ENCODE results near the gene ICAM1. TPM values are rescaled to one million over a fixed set of nuclear protein-coding genes. Genes with fewer than 3 reads are reported as not detected.

The ICAM1 gene
- total RNA-seq, 1 experiment from 2014 or later = 136 TPM

- Histone ChIP-seq H3K9me3 (ENCODE audit: control insufficient read depth, insufficient read depth, low read depth, low read length) (no peaks in the 10 kb centered on the region), H3K36me3 (ENCODE audit: control insufficient read depth, insufficient read depth, low read length) (no peaks in the 10 kb centered on the region), H3K27ac (ENCODE audit: low read length) (no peak overlapping the region), H3K27me3 (ENCODE audit: control insufficient read depth, insufficient read depth, low read length) (no peaks in the 10 kb centered on the region), H3K4me3 (ENCODE audit: low read depth in 2 of 2, low read length in 2 of 2) (no peak overlapping the region), H3K4me1 (ENCODE audit: control insufficient read depth, insufficient read depth, low read length) (no peaks in the 10 kb centered on the region)
- no peak for ATAC-seq
- BruUV-seq (replicated peaks) = no TSS peak
- TF ChIP-seq, protein P1, sequence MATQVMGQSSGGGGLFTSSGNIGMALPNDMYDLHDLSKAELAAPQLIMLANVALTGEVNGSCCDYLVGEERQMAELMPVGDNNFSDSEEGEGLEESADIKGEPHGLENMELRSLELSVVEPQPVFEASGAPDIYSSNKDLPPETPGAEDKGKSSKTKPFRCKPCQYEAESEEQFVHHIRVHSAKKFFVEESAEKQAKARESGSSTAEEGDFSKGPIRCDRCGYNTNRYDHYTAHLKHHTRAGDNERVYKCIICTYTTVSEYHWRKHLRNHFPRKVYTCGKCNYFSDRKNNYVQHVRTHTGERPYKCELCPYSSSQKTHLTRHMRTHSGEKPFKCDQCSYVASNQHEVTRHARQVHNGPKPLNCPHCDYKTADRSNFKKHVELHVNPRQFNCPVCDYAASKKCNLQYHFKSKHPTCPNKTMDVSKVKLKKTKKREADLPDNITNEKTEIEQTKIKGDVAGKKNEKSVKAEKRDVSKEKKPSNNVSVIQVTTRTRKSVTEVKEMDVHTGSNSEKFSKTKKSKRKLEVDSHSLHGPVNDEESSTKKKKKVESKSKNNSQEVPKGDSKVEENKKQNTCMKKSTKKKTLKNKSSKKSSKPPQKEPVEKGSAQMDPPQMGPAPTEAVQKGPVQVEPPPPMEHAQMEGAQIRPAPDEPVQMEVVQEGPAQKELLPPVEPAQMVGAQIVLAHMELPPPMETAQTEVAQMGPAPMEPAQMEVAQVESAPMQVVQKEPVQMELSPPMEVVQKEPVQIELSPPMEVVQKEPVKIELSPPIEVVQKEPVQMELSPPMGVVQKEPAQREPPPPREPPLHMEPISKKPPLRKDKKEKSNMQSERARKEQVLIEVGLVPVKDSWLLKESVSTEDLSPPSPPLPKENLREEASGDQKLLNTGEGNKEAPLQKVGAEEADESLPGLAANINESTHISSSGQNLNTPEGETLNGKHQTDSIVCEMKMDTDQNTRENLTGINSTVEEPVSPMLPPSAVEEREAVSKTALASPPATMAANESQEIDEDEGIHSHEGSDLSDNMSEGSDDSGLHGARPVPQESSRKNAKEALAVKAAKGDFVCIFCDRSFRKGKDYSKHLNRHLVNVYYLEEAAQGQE (IDR thresholded peaks at IDR 0.05; ENCODE audit: insufficient read depth in 1 of 2, low read depth in 2 of 2, low read length in 1 of 2) = no peak
- TF ChIP-seq POLR2AphosphoS5 (IDR thresholded peaks at IDR 0.05; ENCODE audit: low read depth, low read length) = no peak
- no peak for TF ChIP-seq SIN3A (IDR thresholded peaks at IDR 0.05; ENCODE audit: borderline replicate concordance, insufficient read depth, low read depth, low read length)
- no peak for TF ChIP-seq TCF7L2 (IDR thresholded peaks at IDR 0.05; ENCODE audit: low read depth, low read length)
- TF ChIP-seq, protein P2, sequence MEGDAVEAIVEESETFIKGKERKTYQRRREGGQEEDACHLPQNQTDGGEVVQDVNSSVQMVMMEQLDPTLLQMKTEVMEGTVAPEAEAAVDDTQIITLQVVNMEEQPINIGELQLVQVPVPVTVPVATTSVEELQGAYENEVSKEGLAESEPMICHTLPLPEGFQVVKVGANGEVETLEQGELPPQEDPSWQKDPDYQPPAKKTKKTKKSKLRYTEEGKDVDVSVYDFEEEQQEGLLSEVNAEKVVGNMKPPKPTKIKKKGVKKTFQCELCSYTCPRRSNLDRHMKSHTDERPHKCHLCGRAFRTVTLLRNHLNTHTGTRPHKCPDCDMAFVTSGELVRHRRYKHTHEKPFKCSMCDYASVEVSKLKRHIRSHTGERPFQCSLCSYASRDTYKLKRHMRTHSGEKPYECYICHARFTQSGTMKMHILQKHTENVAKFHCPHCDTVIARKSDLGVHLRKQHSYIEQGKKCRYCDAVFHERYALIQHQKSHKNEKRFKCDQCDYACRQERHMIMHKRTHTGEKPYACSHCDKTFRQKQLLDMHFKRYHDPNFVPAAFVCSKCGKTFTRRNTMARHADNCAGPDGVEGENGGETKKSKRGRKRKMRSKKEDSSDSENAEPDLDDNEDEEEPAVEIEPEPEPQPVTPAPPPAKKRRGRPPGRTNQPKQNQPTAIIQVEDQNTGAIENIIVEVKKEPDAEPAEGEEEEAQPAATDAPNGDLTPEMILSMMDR (IDR thresholded peaks at IDR 0.05) = no peak
- ChIA-PET POLR2A (no interaction called here), CTCF (no interaction called here)
- in situ Hi-C loops (cut with HindIII; ENCODE audit: low pct_unique_long_range_greater_than_20kb, low sequenced_read_pairs) (no loop called here), intact Hi-C loops (cut with micrococcal nuclease; ENCODE audit: unreplicated experiment) (no loop called here)
- no peak for DNase-seq (ENCODE audit: low read depth, low spot score)
Observed at GRCh38 chr19:10295847-10296591, 25.1 kb downstream of the ICAM1 start.

GRCh38 chr19:10299545-10300458 is 28.9 kb downstream of the ICAM1 start:
- intact Hi-C loops (cut with micrococcal nuclease; ENCODE audit: unreplicated experiment) = no loop called here
- H3K36me3 ChIP-seq (ENCODE audit: control insufficient read depth, insufficient read depth, low read length) = no peaks in the 10 kb centered on the region
- in situ Hi-C loops (cut with HindIII; ENCODE audit: low pct_unique_long_range_greater_than_20kb, low sequenced_read_pairs) = no loop called here
- no peaks in the 10 kb centered on the region for H3K9me3 ChIP-seq (ENCODE audit: control insufficient read depth, insufficient read depth, low read depth, low read length)
- no peaks in the 10 kb centered on the region for H3K27me3 ChIP-seq (ENCODE audit: control insufficient read depth, insufficient read depth, low read length)
- TF ChIP-seq TCF7L2 (IDR thresholded peaks at IDR 0.05; ENCODE audit: low read depth, low read length) = no peak
- no peak for TF ChIP-seq SIN3A (IDR thresholded peaks at IDR 0.05; ENCODE audit: borderline replicate concordance, insufficient read depth, low read depth, low read length)
- no peak for TF ChIP-seq POLR2AphosphoS5 (IDR thresholded peaks at IDR 0.05; ENCODE audit: low read depth, low read length)
- TF ChIP-seq, protein P2 (IDR thresholded peaks at IDR 0.05) = no peak
- ATAC-seq (peak; percentile 27; the same call in 1 of the 2 replicates), DNase-seq (ENCODE audit: low read depth, low spot score) (no peak)
- H3K27ac ChIP-seq (ENCODE audit: low read length) = no peak overlapping the region
- CTCF ChIA-PET = no interaction called here
- H3K4me1 ChIP-seq (ENCODE audit: control insufficient read depth, insufficient read depth, low read length) = no peaks in the 10 kb centered on the region
- POLR2A ChIA-PET = no interaction called here
- no TSS peak for BruUV-seq (replicated peaks)
- H3K4me3 ChIP-seq (ENCODE audit: low read depth in 2 of 2, low read length in 2 of 2) = no peak overlapping the region

Measured in Panc1 (cell line).